ENCODE measurements around the gene TOP2A.

DNA sequence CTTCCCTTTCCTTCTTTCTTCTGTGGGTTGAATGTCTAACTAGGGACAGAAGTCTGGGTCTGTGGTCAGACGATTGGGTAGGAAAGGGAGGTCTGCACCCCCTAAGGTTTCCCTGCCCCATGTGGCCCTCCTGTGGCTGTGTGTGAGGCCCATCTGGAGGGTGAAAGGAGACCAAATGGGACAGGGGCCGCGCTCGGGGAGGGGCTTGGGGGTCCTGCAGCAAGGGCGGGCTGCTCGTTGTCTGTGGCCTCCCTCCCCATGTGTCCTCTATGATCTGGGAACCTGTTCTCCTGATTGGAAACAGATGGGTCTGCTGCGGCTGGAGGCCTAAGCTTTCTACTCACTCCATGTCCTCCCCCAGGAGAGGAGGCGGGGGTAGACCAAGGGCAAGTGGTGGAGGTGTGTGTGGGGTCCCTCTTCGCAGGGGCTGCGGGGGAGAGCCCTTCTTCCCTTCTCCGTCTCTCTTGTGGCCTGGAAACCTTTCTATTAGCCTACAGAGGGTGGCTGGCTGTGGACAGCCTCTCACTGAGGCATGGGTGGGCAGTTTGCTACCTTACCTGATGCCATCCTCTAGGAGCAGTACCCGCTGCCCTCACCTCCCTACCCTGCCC lies 44.1 kb upstream of the TOP2A start:
- TF ChIP-seq, protein P1, sequence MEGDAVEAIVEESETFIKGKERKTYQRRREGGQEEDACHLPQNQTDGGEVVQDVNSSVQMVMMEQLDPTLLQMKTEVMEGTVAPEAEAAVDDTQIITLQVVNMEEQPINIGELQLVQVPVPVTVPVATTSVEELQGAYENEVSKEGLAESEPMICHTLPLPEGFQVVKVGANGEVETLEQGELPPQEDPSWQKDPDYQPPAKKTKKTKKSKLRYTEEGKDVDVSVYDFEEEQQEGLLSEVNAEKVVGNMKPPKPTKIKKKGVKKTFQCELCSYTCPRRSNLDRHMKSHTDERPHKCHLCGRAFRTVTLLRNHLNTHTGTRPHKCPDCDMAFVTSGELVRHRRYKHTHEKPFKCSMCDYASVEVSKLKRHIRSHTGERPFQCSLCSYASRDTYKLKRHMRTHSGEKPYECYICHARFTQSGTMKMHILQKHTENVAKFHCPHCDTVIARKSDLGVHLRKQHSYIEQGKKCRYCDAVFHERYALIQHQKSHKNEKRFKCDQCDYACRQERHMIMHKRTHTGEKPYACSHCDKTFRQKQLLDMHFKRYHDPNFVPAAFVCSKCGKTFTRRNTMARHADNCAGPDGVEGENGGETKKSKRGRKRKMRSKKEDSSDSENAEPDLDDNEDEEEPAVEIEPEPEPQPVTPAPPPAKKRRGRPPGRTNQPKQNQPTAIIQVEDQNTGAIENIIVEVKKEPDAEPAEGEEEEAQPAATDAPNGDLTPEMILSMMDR (conservative IDR thresholded peaks at IDR 0.05): no peak
- TF ChIP-seq ZFX (IDR thresholded peaks at IDR 0.05): no peak

All from C4-2B (cell line).